GM18907 (cell line): ENCODE results near the gene PTPRJ.

ENCODE experiments used
- ATAC-seq: cut with Tn5 transposase; IDR thresholded peaks from one replicate; pipeline ENCODE4 v1.9.1; 2021; ENCODE audit warnings: mild to moderate bottlenecking, moderate library complexity; ENCODE audit not compliant: unreplicated experiment

The PTPRJ gene

GRCh38 chr11:48087974-48088681 lies 107.8 kb downstream of the PTPRJ start:
- no peak for ATAC-seq

- ATAC-seq, result no peak
These were observed 108.3 kb downstream of the PTPRJ start for GRCh38 chr11:48088682-48089050.

GRCh38 chr11:48090174-48090573 lies 109.8 kb downstream of the PTPRJ start:
- ATAC-seq, result no peak

GRCh38 chr11:48091426-48092102 lies 111.2 kb downstream of the PTPRJ start:
- no peak for ATAC-seq

- no peak for ATAC-seq
These were observed 113.0 kb downstream of the PTPRJ start for GRCh38 chr11:48093323-48093722.

GRCh38 chr11:48093795-48094642 lies 113.7 kb downstream of the PTPRJ start:
- ATAC-seq, result no peak

GRCh38 chr11:48094643-48095339 lies 114.4 kb downstream of the PTPRJ start:
- no peak for ATAC-seq

GRCh38 chr11:48095779-48096470 lies 115.6 kb downstream of the PTPRJ start:
- no peak for ATAC-seq

- ATAC-seq, result no peak
These were observed 116.5 kb downstream of the PTPRJ start for GRCh38 chr11:48096588-48097525.

GRCh38 chr11:48098024-48098423 lies 117.7 kb downstream of the PTPRJ start:
- ATAC-seq, result no peak

GRCh38 chr11:48099916-48100446 lies 119.6 kb downstream of the PTPRJ start:
- no peak for ATAC-seq

GRCh38 chr11:48101044-48101733 lies 120.8 kb downstream of the PTPRJ start:
- no peak for ATAC-seq

- no peak for ATAC-seq
These were observed 121.6 kb downstream of the PTPRJ start for GRCh38 chr11:48101958-48102357.

GRCh38 chr11:48103621-48104567 lies 123.5 kb downstream of the PTPRJ start:
- no peak for ATAC-seq

GRCh38 chr11:48104568-48104924 lies 124.2 kb downstream of the PTPRJ start:
- ATAC-seq, result no peak

GRCh38 chr11:48105096-48105990 lies 125.0 kb downstream of the PTPRJ start:
- ATAC-seq, result no peak

GRCh38 chr11:48106166-48106565 lies 125.8 kb downstream of the PTPRJ start:
- no peak for ATAC-seq
